PC-3 (cell line): ENCODE measurements around the gene ZMYND10.

Source experiments
- EZH2 ChIP-seq: fragments of 300-600 bp; sonication (generic); IDR thresholded peaks from one replicate; pipeline ENCODE4 v1.6.1; 2017; ENCODE audit warnings: antibody characterized with exemption, mild to moderate bottlenecking, low read length; ENCODE audit not compliant: unreplicated experiment
- TF ChIP-seq, protein P1 (sequence below): fragments of 300-600 bp; sonication (generic); conservative IDR thresholded peaks from 2 replicates; pipeline ENCODE4 v1.5.1; 2017; ENCODE audit warnings: antibody characterized with exemption, low read depth, mild to moderate bottlenecking, low read length

DNA sequence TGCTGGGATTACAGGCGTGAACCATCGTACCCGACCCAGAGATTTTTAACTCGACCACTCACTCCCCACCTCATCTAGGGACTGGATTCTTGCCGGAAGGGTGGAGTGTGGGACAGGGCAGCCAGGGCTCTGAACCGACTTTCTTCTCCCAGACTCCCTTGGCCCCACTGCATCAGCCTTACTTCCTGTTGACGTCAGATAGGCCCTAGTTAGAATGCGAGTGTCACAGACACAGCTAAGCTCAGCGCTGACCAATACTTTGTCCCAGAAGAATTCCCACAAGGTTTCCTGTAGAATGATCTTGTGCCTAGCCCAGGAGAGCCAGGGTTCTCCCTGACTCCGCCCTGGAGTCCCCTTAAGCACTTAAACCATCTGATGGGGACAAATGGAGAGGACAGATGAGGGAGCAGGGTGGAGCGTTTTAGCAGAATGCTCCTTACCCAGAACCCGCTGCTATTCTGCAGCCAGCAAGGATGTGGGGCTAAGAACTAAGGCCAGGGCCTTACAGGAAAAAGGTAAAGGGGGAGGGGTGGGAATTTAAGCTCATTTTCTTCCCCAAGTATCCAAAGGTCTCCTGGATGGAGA lies 11.7 kb downstream of the ZMYND10 start:
- TF ChIP-seq, protein P1, sequence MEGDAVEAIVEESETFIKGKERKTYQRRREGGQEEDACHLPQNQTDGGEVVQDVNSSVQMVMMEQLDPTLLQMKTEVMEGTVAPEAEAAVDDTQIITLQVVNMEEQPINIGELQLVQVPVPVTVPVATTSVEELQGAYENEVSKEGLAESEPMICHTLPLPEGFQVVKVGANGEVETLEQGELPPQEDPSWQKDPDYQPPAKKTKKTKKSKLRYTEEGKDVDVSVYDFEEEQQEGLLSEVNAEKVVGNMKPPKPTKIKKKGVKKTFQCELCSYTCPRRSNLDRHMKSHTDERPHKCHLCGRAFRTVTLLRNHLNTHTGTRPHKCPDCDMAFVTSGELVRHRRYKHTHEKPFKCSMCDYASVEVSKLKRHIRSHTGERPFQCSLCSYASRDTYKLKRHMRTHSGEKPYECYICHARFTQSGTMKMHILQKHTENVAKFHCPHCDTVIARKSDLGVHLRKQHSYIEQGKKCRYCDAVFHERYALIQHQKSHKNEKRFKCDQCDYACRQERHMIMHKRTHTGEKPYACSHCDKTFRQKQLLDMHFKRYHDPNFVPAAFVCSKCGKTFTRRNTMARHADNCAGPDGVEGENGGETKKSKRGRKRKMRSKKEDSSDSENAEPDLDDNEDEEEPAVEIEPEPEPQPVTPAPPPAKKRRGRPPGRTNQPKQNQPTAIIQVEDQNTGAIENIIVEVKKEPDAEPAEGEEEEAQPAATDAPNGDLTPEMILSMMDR, result no peak
- TF ChIP-seq EZH2, result no peak
